GM12874 (cell line): ENCODE data around the gene CEP85.

Experiments
- CTCF ChIP-seq: IDR thresholded peaks from 2 replicates; pipeline ENCODE4 v1.5.1; 2011; ENCODE audit warnings: low read depth, mild to moderate bottlenecking, control low read depth, low read length, moderate library complexity; ENCODE audit not compliant: insufficient read depth

CEP85 gene

GRCh38 chr1:26283871-26284596, 50.0 kb downstream of the CEP85 start:
- TF ChIP-seq CTCF = no peak

- TF ChIP-seq CTCF = peak; percentile 95
These were observed 50.8 kb downstream of the CEP85 start for GRCh38 chr1:26284597-26285347.

GRCh38 chr1:26285366-26286063, 51.5 kb downstream of the CEP85 start:
- peak; percentile 78 for TF ChIP-seq CTCF

- TF ChIP-seq CTCF = no peak
These were observed 52.0 kb downstream of the CEP85 start for GRCh38 chr1:26286064-26286416.

- no peak for TF ChIP-seq CTCF
These were observed 53.2 kb downstream of the CEP85 start for GRCh38 chr1:26287033-26287711.

GRCh38 chr1:26287811-26288210, 53.8 kb downstream of the CEP85 start:
- TF ChIP-seq CTCF = no peak
